CD4-positive, alpha-beta T cell treated with Interferon gamma for 1 hour (primary cell): Measurements from ENCODE around the gene XAF1.
"Not testable (repeated sequence)": the region's sequence is repeated elsewhere in the genome, so short reads cannot be mapped to it uniquely, and the experiment has no call there.

Experiments used
- DNase-seq: peaks from one replicate; pipeline ENCODE4 v3.0.0-alpha.2; 2020

The XAF1 gene

GRCh38 chr17:6812295-6812694 is 56.4 kb downstream of the XAF1 start:
- no peak for DNase-seq

GRCh38 chr17:6815775-6816174 is 59.9 kb downstream of the XAF1 start:
- DNase-seq = no peak

GRCh38 chr17:6816368-6816767 is 60.5 kb downstream of the XAF1 start:
- DNase-seq = not testable (repeated sequence)

GRCh38 chr17:6818938-6819337 is 63.1 kb downstream of the XAF1 start:
- no peak for DNase-seq

- DNase-seq = no peak
Measured at GRCh38 chr17:6823011-6823442, 67.2 kb downstream of the XAF1 start.
